HG02885 (cell line): Measurements from ENCODE around the gene SLC25A21.

Experiments used
- ATAC-seq: cut with Tn5 transposase; IDR thresholded peaks from one replicate; pipeline ENCODE4 v1.9.1; 2021; ENCODE audit warnings: mild to moderate bottlenecking; ENCODE audit not compliant: unreplicated experiment, poor library complexity

SLC25A21 gene

DNA sequence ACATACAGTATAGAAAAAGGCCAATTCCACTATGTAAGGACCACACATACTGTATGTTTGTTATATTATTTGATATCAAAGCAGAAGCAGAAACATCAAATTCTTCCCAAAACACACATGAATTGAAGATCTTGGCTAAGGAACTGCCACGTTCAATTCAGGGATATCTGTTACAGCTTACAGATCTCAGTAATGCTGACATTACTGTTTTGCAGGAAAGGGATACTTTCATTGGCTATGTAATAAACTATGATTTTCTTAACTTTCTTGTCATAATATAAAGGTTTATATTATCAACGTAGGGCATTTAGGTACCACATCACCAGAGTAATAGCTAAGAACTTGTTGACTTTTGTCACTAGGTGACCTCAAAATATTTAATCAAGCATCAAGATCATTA lies 362.2 kb downstream of the SLC25A21 start:
- no peak for ATAC-seq

- no peak for ATAC-seq
Observed at GRCh38 chr14:36807727-36808126, 364.7 kb downstream of the SLC25A21 start.

DNA sequence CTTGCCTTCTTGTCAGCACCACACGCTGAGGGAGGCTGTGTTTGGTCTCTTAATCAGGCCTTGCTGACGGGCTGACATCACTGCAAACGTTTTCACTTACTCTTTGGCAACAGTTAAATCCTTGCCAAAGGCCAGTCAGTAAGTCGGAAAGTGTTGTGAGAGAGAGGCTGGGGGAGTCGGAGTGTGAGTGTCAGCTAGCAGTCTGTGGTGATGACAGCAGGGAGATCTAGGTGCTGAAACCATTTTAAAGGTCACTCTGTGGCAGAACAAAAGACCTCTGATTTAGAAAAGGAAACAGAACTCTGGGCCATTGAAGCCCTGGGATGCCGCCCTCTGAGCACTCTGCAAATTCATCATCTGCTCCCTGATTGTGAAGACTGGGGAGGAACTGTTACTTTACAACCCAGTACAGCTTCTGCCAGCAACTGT lies 367.3 kb downstream of the SLC25A21 start:
- no peak for ATAC-seq

DNA sequence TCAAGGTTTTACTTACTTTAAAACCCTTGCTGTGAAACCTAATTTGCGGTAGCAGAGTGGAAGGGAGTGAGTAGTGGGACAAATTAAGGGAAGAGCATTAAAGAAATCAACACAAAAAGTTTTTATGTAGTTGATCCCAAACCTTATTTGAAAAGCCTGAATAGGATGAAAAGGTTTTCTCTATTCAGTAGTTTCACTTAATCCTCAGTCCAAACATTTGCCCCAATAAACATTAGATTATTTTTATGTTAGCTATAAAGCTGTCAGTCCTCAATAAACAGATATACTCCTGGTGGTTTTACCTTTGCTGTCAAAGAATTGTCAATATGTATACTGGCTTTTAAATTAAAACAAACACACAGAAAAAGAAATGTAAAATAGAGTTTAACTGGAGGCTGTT lies 374.8 kb downstream of the SLC25A21 start:
- no peak for ATAC-seq

GRCh38 chr14:36791402-36791801 lies 381.0 kb downstream of the SLC25A21 start:
- ATAC-seq, result no peak

DNA sequence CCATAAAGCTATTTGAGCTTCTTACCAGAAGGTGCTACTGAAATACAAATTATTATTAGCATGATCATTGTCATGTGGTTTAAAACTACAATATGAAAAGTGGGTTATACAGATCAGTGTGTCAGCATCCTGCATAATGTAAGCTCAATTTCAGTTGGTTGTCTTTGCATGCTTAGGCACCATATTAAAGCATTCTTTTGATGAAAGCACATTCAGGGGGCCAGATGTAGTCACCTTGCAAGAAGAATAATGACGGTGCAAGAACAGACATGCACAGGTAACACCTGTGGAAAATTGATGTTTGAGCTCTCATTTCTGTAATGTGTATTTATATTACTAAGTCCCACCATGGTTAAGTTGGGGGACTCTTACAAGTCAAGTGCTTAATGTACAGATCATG lies 386.9 kb downstream of the SLC25A21 start:
- ATAC-seq, result no peak

DNA sequence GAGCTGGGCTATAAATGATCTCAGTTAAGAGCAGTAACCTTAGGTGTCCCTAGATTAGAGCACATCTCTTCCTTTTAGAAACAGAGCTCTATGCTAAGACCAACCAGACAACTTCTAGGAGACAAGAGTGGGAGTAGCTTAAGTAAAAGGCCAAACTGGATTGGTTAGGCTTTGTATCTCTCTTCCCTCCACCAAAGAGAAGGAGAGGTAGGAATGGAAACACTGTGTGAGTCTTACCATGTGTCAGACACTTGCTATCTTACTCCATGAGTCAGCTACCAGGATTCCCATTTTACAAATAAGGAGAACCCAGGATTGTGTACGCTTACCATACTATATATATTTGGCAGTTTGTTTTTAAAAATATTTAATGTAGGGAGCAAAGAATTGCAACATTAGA lies 387.9 kb downstream of the SLC25A21 start:
- no peak for ATAC-seq

DNA sequence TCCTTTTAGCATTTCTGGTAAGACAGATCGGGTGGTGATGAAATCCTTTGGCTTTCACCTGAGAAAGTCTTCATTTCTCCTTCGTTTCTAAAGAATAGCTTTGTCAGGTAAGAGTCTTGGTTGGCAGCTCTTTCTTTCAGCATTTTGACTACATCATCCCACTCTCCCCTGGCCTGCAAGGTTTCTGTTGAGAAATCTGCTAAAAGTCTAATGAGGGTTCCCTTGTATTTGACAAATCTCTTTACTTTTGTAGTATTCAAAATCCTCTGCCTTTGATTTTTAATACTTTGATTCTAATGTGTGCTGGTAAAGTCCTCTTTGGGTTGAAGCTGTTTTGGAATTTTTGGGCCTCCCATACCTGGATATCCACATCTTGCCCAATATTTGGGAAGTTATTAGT lies 390.5 kb downstream of the SLC25A21 start:
- ATAC-seq, result no peak

DNA sequence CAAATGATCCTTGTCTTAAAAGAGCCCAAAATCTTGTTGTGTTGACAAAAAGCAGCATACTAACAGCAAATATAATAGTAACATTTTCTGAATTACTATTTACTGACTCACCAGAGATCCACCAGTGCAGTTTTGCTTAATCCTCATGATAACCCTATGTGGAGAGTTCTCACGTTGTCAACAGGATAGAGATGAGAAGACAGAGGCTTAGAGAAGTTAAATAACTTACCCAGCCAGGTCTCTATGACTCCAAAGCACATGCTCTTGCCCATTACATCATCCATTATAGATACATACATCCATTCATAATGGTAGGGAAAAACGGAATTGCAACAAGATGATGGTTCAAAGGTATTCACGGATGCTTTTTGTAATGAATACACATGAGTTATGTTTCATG lies 398.8 kb downstream of the SLC25A21 start:
- no peak for ATAC-seq

GRCh38 chr14:36773136-36773540 lies 399.3 kb downstream of the SLC25A21 start:
- no peak for ATAC-seq

DNA sequence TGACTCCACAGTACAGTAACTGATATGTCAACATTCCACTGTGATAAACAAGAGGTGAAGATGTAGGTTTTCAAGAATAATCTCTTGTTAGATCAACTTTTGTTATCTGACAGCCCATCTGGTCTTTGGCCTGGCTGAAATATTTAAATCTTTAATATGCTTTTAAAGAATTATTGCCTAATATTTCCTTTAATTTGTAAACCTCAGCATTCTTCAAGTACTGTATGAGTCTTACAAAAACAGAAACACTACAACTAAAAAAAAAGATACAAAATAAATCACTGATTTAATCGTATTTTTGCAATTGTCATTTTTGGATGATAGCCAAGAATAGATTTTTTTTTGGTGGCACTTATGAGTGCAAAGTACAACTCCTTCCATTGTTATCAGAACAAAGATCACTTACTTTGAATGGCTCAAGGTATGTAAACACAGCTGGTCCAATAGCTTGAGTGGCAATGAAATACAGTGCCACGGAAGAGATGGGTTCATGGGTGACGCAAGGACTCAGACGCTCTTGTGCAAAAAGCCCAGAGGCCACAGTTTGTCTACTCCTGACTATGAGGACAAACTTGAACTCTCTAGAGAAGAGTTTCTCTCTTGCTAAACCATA lies 401.3 kb downstream of the SLC25A21 start:
- ATAC-seq, result no peak

DNA sequence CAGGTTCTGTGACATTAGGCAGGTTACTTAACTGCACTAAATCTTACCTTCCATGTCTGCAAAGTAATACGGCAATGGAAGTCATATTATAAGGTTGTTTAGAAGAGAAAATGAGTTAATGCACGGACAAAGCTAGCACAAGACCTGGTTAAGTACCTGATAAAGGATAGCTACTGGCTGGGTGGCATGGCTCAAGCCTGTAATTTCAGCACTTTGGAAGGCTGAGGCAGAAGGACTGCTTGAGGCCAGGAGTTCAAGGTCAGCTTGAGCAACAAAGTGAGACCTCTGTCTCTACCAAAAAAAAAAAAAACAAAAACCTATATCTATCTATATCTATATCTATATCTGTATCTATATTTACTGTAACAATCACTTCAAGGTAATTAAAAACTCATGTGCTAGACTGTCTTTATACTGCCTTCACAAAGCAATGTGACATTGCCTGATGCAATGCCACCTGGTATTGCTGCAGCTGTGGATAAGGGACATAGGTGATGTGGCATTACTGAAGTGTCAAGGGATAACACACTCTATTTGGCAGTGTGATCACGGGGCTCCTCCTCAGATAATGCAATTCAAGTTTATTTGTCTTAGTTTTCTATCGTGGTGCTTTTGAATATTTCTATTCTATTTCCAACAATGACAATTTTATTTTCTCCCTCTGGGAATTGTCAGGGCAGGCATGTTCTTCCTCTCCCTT lies 403.6 kb downstream of the SLC25A21 start:
- ATAC-seq, result no peak

- ATAC-seq, result no peak
Observed at GRCh38 chr14:36767603-36768281, 404.7 kb downstream of the SLC25A21 start.

GRCh38 chr14:36766974-36767373 lies 405.4 kb downstream of the SLC25A21 start:
- ATAC-seq, result no peak

- ATAC-seq, result no peak
Observed at GRCh38 chr14:36757734-36758601, 414.4 kb downstream of the SLC25A21 start.

GRCh38 chr14:36756226-36756625 lies 416.2 kb downstream of the SLC25A21 start:
- ATAC-seq, result no peak

DNA sequence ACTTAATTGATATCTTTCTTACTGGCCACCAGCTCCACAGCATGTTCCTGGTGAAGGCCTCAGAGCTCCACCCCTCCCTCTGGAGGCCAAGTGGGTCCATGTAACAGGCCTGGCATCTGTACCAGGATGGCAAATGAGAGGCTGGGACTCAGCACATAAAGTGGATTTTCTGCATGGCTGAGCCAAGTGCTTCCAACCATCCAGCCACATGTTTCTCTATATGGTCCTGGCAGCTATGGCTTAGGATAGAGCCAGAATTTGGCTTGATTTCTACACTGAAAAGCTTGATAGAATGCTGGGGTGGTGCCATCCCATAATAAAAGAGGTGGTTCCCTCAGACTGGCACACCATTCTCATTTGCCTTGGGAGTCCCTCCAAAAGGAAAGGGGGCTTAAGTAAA lies 416.6 kb downstream of the SLC25A21 start:
- ATAC-seq, result no peak

- ATAC-seq, result no peak
Observed at GRCh38 chr14:36751920-36752319, 420.5 kb downstream of the SLC25A21 start.

DNA sequence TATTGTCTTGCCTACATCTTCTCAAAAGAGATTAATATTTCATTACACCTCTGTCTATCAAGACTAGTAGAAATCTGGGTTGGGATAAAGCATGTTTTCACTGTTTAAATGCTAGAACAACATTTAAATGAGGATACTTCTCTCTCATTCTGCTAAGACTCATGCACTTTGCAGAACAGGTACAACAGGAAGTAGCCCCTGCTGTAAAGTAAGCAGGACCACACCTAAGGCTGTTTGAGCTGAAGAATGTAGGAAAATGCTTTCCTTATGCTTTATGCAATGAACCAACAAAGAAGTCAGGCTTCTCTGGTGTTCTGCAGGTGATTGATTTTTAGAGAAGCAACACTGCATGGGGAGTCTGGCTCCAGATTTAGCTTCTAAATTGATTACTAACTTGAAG lies 421.3 kb downstream of the SLC25A21 start:
- ATAC-seq, result no peak

- ATAC-seq, result no peak
Observed at GRCh38 chr14:36750244-36750643, 422.2 kb downstream of the SLC25A21 start.
